HG03521 (cell line): ENCODE results near the gene C13orf46.
"Not testable (repeated sequence)": the region's sequence is repeated elsewhere in the genome, so short reads cannot be mapped to it uniquely, and the experiment has no call there.

Source experiments
- ATAC-seq: cut with Tn5 transposase; IDR thresholded peaks from one replicate; pipeline ENCODE4 v1.9.1; 2021; ENCODE audit warnings: mild to moderate bottlenecking, moderate library complexity; ENCODE audit not compliant: unreplicated experiment

The C13orf46 gene

GRCh38 chr13:113973218-113974164 lies at the start of gene C13orf46:
C13orf46 (minus strand) TSS chr13:113974076; CDS start chr13:113973997, 79 bp downstream.
- no peak for ATAC-seq

DNA sequence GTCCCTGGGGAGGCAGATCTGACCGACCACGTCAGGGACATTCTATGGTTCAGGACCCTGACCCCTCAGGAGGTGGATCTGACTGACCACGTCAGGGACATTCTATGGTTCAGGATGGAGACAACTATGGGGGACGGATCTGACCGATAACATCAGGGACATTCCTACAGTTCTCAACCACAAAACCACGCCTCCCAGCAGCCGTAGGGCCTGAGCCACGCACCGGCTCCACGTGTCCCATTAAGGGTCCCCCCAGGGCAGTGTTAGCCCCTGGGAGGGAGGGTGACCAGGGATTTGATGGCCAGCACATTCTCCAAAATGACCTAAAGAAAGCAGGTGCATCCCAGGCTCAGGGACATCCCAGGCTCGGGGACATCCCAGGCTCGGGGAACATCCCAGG lies 49.0 kb upstream of the C13orf46 start:
- no peak for ATAC-seq

DNA sequence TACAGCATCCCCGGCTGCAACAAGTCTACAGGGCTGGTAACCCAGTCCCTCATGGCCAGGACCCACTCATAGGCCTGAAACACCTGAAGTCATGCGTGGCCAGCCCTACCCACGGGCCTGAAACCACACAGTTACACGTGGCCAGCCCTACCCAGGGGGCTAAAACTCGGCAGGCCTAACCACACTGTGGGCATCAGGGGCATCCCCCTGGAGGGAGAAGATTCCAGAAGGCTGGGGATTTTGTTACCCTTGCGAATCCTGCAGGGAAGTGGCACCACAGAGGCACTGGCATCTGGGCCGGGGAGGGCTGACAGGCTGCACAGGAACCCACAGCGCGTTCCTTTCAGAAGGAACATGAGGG lies 48.4 kb upstream of the C13orf46 start:
- ATAC-seq = no peak

DNA sequence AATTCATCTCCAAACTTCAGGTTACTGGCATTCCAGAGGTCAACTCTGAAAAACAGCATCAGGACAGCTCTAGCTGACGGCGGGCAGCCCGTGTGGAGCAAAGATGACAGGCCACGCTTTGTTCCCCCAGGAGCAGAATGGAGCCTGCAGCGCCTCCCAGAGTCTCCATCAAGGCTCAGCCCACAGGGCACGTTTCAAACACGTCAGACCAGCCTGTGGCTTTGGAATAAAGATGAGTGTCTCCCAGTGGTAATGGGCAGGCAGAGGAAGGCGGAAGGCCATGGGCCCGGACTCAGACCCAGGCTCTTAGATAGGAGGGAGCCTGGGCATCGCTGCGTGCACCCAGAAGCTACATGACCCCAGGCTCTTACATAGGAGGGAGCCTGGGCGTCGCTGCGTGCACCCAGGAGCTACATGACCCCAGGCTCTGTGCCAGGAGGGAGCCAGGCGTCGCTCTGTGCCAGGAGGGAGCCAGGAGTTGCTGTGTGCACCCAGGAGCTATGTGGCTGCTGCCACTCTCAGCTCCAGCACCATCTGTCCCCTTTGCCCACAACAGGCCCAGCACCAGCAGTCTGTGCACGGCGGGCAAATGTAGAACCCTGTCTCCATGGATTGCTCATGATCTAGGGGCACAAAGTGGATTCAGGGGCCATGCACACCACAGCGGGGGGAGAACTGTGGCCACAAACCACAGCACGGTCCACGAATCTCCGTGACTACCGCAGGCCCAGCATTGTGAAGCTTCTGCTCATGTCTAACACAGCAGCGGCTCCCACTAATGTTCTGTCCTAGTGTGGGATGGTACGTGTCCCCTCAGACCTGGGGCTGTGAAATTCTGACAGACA lies 47.8 kb upstream of the C13orf46 start:
- ATAC-seq = no peak

GRCh38 chr13:114020750-114021463 lies 47.0 kb upstream of the C13orf46 start:
- ATAC-seq = no peak

GRCh38 chr13:114020134-114020533 lies 46.3 kb upstream of the C13orf46 start:
- not testable (repeated sequence) for ATAC-seq

GRCh38 chr13:114019367-114019766 lies 45.5 kb upstream of the C13orf46 start:
- no peak for ATAC-seq

DNA sequence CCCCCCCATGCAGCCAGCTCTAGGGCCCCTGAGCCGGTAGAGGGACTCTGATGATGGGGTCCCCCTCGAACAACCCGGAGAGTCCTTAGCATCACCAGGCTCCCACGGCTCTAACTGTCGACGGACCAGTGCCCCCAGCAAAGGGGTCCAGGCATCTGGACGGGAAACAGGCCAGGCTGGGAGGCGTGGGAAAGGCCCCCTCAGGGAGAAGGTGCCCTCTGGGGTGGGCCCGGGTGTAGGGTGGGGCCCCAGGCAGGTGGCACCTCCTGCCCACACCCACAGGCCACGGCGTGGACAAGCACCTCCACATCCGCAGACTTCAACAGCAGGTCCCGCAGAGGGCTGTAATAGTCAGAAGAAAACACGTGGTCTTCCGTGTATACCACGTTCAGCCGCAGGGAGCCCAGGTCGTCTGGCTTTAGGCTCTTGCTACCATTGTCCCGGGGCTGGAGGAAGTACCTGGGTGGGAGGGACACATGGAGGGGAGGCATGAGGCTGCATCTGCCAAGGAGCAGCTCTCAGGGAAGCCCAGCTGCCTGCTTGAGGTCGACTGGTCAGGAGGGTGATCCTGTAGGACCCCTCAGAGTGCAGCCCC lies 44.7 kb upstream of the C13orf46 start:
- ATAC-seq = no peak

- no peak for ATAC-seq
These were observed 44.1 kb upstream of the C13orf46 start for GRCh38 chr13:114017966-114018365.

DNA sequence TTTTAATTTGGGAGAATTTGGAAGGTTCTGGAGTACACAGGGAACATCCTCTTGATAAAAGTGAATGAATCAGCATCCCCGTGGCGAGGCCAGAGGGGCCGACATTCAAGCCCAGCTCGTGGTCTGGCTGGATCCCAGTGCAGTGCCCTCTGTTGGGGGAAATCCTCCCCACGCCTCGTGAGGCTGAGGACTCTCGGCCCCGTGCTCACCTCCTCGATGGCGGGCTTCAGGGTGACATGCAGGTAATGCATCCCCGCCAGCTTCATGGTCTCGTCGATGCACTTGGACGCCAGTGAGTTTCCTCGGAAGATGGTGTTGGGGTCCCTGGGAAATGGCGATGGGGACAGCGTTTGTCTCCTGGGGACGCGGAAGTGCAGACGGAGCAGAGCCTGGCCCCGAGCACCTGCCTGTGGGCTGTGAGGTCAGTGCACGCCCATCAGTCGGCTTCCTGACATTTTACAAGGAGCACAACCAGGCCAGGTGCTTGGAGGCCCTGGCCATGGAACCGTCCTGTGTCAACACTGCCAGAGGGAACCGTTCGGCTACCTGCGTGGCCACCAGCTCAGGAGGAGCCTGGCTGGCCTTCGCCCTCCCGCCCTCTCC lies 43.3 kb upstream of the C13orf46 start:
- no peak for ATAC-seq

DNA sequence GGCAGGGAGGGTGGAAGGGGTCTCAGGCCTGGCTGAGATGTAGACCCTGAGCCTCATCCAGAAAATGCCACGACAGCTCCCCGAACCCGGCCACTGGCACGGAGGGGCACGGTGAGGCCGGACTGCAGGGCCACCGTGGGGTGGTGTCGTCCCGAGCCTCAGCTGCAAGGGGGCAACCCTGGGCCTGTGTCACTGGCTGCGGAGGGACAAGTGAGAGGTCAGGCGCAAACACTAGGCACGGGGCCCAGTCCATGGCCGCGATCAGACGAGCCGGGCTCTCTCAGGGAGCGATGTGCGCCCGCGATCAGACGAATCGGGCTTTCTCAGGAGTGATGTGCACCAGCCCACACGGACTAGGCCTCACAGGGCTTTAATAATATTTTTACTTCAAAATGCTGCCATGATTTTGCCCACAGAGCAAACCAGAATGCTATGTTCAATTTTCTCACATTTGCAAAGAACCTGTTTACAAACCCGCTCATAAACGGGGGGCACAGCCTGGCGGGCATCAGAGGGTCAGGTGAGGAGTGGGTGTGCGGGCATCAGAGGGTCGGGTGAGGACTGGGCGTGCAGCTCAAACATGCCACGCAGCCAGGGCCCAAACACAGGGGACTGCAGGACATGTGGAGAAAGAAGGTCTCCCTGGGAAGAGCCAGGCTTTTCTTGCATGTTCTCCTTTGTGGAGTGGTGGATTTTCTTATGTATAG lies 42.6 kb upstream of the C13orf46 start:
- no peak for ATAC-seq

- ATAC-seq = no peak
These were observed 42.1 kb upstream of the C13orf46 start for GRCh38 chr13:114015969-114016295.

DNA sequence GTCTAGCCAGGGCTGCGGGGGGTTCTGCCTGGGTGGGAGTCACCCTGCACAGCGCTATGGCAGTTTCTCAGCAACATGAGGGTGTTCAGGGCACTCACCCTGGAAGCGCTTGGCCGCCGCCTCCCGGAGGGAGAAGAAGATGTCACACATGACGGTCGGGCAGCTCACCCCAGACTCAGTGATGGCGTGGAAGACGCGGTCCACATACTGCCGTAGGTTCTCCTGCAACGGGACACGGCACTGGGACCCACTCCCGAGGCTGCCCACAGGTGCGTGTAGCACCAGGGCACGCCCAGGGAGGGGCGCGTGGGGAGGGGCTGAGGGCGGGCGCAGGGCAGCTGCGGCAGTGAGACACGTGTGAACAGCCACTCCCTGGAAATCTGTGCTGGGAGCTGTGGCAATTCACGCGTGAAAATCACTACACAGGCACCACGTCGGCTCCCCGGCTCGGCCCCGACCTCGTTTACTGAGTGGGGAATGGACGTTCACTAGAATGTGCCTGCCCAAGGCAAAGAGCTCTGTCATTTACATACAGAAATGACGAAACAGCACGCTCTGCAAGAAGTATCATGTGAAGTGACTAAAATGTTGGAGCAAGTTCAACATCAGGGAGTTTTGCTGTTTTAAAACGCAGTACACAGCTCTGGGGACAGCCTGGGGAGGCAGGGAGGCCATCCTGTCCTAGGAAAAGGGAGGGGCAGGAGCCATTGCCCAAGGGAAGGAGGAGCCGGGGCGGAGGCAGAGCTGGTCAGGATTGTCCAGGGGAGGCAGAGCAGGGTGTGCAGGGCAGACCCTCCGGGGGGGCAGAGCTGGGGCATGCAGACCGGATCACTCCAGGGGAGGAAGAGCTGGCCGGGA lies 41.5 kb upstream of the C13orf46 start:
- ATAC-seq = no peak

GRCh38 chr13:114013952-114014629 lies 40.2 kb upstream of the C13orf46 start:
- ATAC-seq = no peak

DNA sequence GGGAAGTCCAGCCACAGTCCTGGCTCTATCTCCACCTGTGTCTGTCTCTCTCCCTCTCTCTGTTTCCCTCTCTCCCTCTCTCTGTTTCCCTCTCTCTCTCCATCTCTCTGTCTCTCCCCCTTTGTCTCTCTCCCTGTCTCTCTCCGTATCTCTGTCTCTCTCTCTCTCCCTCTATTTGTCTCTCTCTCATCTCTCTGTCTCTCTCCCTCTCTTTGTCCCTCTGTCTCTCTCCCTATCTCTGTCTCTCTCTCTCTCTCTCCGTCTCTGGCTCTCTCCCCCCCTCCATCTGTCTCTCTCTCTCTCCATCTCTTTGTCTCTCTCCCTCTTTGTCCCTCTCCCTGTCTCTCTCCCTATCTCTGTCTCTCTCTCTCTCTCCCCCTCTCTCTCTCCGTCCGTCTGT lies 39.5 kb upstream of the C13orf46 start:
- no peak for ATAC-seq

- no peak for ATAC-seq
These were observed 39.0 kb upstream of the C13orf46 start for GRCh38 chr13:114012921-114013320.

DNA sequence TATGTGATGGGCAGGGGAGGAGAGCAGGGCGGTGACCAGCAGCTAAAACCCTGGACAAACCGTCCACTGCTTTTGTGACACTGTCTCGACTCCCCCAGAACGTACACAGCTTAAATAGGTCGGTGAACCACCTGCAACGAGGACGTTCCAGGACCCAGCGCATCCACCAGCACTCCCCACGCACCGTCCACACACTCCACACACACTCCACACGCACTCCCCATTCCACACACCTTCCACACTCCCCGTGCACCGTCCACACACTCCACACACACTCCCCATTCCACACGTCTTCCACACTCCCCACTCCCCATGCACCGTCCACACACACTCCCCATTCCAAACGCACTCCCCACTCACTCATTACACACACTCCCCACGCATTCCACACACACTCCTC lies 38.3 kb upstream of the C13orf46 start:
- no peak for ATAC-seq

DNA sequence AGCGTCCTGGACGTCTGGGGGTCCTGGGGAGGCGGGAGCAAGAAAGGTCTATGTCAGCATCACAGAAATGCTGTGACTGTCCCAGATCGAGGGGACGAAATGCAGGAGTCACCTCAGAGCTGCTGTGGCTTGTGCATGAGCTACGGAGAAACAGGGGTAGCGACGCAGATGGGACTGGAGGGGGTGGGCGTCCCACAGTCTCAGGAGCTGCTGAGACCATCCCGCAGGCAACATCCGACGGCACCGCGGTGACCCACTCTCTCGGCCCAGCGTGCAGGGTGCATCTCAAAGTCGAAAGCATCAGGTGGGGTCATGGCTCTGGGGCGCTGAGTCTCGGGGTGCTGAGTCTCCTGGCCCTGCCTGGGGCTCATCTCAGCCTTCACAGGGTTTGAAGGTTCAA lies 37.4 kb upstream of the C13orf46 start:
- no peak for ATAC-seq
